ENCODE data around the gene AFDN. TPM values are rescaled to one million over a fixed set of nuclear protein-coding genes. Genes with fewer than 3 reads are reported as not detected.

The AFDN gene
- total and polyA plus RNA-seq, 2 of the 8 experiments (the other 6 are each of a cell fraction or from before 2014, with no cell fraction given): 53.4 to 192 TPM

DNA sequence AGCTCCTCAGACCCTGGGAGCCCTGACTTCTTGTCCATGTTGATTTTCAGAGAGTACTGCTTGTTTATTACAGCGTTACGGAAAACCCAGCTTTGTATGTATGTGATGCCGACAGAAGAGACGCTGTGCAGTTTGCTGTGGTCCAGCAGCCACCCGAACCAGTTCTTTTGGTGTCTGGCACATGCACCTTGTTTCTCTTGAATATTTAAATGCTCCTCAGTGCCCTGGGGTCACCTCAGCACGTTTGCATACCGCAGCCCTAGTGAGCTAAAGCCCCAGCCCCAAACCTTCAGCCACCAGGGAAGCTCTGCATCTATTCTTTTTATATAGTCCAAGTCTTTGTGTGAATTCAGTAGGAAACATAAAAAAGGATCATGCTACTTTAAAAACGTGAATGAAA is 39.9 kb downstream of the AFDN start (continued):
- TF ChIP-seq TAF7 (optimal IDR thresholded peaks at IDR 0.05; ENCODE audit: borderline replicate concordance, low read depth, low read length): no peak
- no peak for TF ChIP-seq BCL11A (IDR thresholded peaks at IDR 0.05; ENCODE audit: low read depth in 2 of 2, low read length in 2 of 2)
- no peak for TF ChIP-seq RAD21 (IDR thresholded peaks at IDR 0.05 in 1 of 2, conservative IDR thresholded peaks at IDR 0.05 in 1 of 2; ENCODE audit: low read depth in 2 of 2, low read length in 2 of 2)
- TF ChIP-seq EP300 (IDR thresholded peaks at IDR 0.05; ENCODE audit: borderline replicate concordance in 1 of 2, low read depth in 2 of 2, low read length in 2 of 2): no peak

Data from H1 (cell line).